Lower lobe of right lung (tissue), 2 donors: ENCODE results near the gene RPS6KA6. TPM values are rescaled to one million over a fixed set of nuclear protein-coding genes. Genes with fewer than 3 reads are reported as not detected.
"Not testable (repeated sequence)": the region's sequence is repeated elsewhere in the genome, so short reads cannot be mapped to it uniquely, and the experiment has no call there.

Source experiments
- ATAC-seq, 2 donors: fragments of 200-7000 bp; cut with Tn5 transposase; one replicate each; pipeline ENCODE4 v1.9.1; 2020 to 2022; ENCODE audit warnings: mild to moderate bottlenecking in 2 of 2, moderate library complexity in 2 of 2
- DNase-seq: peaks from one replicate; pipeline ENCODE4 v3.0.0-alpha.2; 2020
- H3K27ac ChIP-seq: fragments of 200-600 bp; one replicate; pipeline ENCODE4 v1.8.0; 2022
- H3K27me3 ChIP-seq: fragments of 200-600 bp; one replicate; pipeline ENCODE4 v1.8.0; 2022; ENCODE audit warnings: low read depth
- H3K36me3 ChIP-seq: fragments of 200-600 bp; one replicate; pipeline ENCODE4 v1.8.0; 2022; ENCODE audit warnings: mild to moderate bottlenecking
- H3K4me1 ChIP-seq: fragments of 200-600 bp; one replicate; pipeline ENCODE4 v1.8.0; 2022
- H3K4me3 ChIP-seq: fragments of 200-600 bp; one replicate; pipeline ENCODE4 v1.8.0; 2022; ENCODE audit warnings: mild to moderate bottlenecking
- H3K9me3 ChIP-seq: fragments of 200-600 bp; one replicate; pipeline ENCODE4 v1.8.0; 2022
- intact Hi-C: fragments of 100-400 bp; cut with DNase I; formaldehyde crosslinking; loops from one replicate; pipeline ENCODE4 v1.11.0; 2022
- total RNA-seq: library from RNA; stranded (reverse); fragmentation: NEBNext Ultra II Directional; extraction: Animal tissue kit (Norgen Biotek cat#: 25700); gene quantifications from one replicate; pipeline ENCODE4 v1.2.1, GENCODE V29; 2021
- TF ChIP-seq, protein P1 (sequence below): fragments of 200-600 bp; IDR thresholded peaks from one replicate; pipeline ENCODE4 v1.8.0; 2022; ENCODE audit warnings: antibody characterized with exemption, mild to moderate bottlenecking
- donor health status: DM: no; HTN: yes; CAD: no; lungs with severe emphysema.

RPS6KA6 gene
- total RNA-seq, 1 donor from 2014 or later: 1.9 TPM

DNA sequence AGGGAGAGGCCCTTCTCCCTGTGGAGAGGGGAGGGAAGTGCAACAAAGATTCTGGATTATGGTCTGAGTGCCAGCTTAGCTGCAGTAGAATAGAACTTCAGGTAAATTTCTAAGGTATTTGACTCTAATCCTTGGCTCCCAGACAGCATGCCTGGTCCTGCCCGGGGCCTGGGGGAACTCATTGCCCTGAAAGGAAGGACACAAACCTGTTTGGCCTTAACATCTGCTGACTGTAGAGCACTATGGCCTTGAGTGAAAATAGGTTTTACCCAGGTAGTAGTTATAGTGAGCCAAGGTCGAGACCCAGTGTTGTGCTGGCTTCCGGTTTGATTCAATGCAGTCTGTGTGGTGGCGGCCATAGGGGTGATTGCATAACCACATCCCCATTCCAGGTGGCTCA is 64.4 kb downstream of the RPS6KA6 start:
- H3K36me3 ChIP-seq: no peaks in the 10 kb centered on the region
- intact Hi-C loops: no loop called here
- no peak for ATAC-seq
- H3K4me1 ChIP-seq: no peaks in the 10 kb centered on the region
- no peak for DNase-seq
- H3K27me3 ChIP-seq: no peaks in the 10 kb centered on the region
- TF ChIP-seq, protein P1, sequence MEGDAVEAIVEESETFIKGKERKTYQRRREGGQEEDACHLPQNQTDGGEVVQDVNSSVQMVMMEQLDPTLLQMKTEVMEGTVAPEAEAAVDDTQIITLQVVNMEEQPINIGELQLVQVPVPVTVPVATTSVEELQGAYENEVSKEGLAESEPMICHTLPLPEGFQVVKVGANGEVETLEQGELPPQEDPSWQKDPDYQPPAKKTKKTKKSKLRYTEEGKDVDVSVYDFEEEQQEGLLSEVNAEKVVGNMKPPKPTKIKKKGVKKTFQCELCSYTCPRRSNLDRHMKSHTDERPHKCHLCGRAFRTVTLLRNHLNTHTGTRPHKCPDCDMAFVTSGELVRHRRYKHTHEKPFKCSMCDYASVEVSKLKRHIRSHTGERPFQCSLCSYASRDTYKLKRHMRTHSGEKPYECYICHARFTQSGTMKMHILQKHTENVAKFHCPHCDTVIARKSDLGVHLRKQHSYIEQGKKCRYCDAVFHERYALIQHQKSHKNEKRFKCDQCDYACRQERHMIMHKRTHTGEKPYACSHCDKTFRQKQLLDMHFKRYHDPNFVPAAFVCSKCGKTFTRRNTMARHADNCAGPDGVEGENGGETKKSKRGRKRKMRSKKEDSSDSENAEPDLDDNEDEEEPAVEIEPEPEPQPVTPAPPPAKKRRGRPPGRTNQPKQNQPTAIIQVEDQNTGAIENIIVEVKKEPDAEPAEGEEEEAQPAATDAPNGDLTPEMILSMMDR: no peak
- no peak overlapping the region for H3K4me3 ChIP-seq
- H3K9me3 ChIP-seq: no peaks in the 10 kb centered on the region
- no peak overlapping the region for H3K27ac ChIP-seq

DNA sequence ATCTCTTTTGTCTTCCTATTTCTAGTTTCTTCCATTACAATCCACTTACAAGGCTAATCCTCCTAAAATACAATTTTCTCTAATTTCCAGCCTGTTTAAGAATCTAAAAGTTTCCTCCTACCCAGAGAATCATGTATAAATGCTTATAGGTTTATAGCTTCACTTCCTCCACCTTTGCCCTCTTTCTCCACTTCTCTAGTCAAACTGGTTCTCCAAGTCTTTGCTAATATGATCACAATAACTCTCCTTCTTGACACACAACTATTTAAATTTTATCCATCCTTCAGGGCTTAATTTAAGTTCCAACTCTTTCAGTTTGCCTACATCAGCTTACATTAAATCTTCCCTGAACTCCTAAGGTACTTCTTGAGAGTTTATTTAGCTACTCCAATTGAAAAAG is 69.2 kb downstream of the RPS6KA6 start:
- intact Hi-C loops: no loop called here
- Histone ChIP-seq H3K4me1 (no peaks in the 10 kb centered on the region), H3K9me3 (no peaks in the 10 kb centered on the region), H3K4me3 (no peak overlapping the region), H3K27me3 (no peaks in the 10 kb centered on the region), H3K36me3 (no peaks in the 10 kb centered on the region), H3K27ac (no peak overlapping the region)
- no peak for DNase-seq
- TF ChIP-seq, protein P1: no peak
- ATAC-seq: no peak

- DNase-seq (no peak), ATAC-seq (no peak)
- H3K4me1 ChIP-seq: no peaks in the 10 kb centered on the region
- no peaks in the 10 kb centered on the region for H3K36me3 ChIP-seq
- TF ChIP-seq, protein P1: no peak
- no peaks in the 10 kb centered on the region for H3K9me3 ChIP-seq
- no peak overlapping the region for H3K27ac ChIP-seq
- intact Hi-C loops: no loop called here
- no peak overlapping the region for H3K4me3 ChIP-seq
- no peaks in the 10 kb centered on the region for H3K27me3 ChIP-seq
These were observed 69.7 kb downstream of the RPS6KA6 start for GRCh38 chrX:84118315-84118714.

GRCh38 chrX:84108584-84108983 is 79.4 kb downstream of the RPS6KA6 start:
- DNase-seq (no peak), ATAC-seq (no peak)
- Histone ChIP-seq H3K27ac (no peak overlapping the region), H3K36me3 (no peaks in the 10 kb centered on the region), H3K4me1 (no peaks in the 10 kb centered on the region), H3K4me3 (no peak overlapping the region), H3K9me3 (no peaks in the 10 kb centered on the region), H3K27me3 (no peaks in the 10 kb centered on the region)
- TF ChIP-seq, protein P1: no peak
- intact Hi-C loops: no loop called here

- Histone ChIP-seq H3K4me1 (no peaks in the 10 kb centered on the region), H3K27ac (no peak overlapping the region), H3K27me3 (no peaks in the 10 kb centered on the region), H3K36me3 (no peaks in the 10 kb centered on the region), H3K9me3 (no peaks in the 10 kb centered on the region), H3K4me3 (no peak overlapping the region)
- DNase-seq: no peak
- intact Hi-C loops: no loop called here
- ATAC-seq: no peak
- TF ChIP-seq, protein P1: no peak
These were observed 88.9 kb downstream of the RPS6KA6 start for GRCh38 chrX:84099120-84099519.

- DNase-seq: peak; percentile 57
- ATAC-seq: not testable (repeated sequence)
These were observed 108.4 kb downstream of the RPS6KA6 start for GRCh38 chrX:84079479-84080197.

More at GRCh38 chrX:84079479-84080197, 108.4 kb downstream of the RPS6KA6 start:
- H3K4me1 ChIP-seq, intact Hi-C loops, H3K4me3 ChIP-seq, H3K9me3 ChIP-seq, H3K27ac ChIP-seq, H3K36me3 ChIP-seq, H3K27me3 ChIP-seq: not testable (repeated sequence)
